Kidney epithelial cell (primary cell): ENCODE data around the gene ANKMY1. TPM values are rescaled to one million over a fixed set of nuclear protein-coding genes. Genes with fewer than 3 reads are reported as not detected.

ENCODE experiments used
- DNase-seq: peaks from one replicate; pipeline ENCODE4 v3.0.0-alpha.2; 2010; ENCODE audit warnings: low read depth
- H3K27me3 ChIP-seq: 2 replicates; pipeline ENCODE4 v1.6.0; 2011; ENCODE audit warnings: low read length; ENCODE audit not compliant: control insufficient read depth, insufficient read depth
- H3K36me3 ChIP-seq: 2 replicates; pipeline ENCODE4 v1.5.1; 2011; ENCODE audit warnings: low read length; ENCODE audit not compliant: control insufficient read depth, insufficient read depth
- H3K4me3 ChIP-seq: 2 replicates; pipeline ENCODE4 v1.5.1; 2011; ENCODE audit warnings: low read depth, mild to moderate bottlenecking, control low read depth, low read length
- CTCF ChIP-seq: IDR thresholded peaks from 2 replicates; pipeline ENCODE4 v1.5.1; 2011; ENCODE audit warnings: mild to moderate bottlenecking, moderate library complexity, low read length, control low read depth, inconsistent platforms; ENCODE audit not compliant: insufficient read depth, poor library complexity, severe bottlenecking
- total RNA-seq: library from RNA; depleted of rRNA; stranded (reverse); fragments of >200 nt; gene quantifications from 2 replicates; pipeline ENCODE4 v1.2.3, GENCODE V29; 2015

Gene ANKMY1
- total RNA-seq, 1 donor from 2014 or later: 7.1 TPM

GRCh38 chr2:240472078-240472790 lies 85.6 kb downstream of the ANKMY1 start:
- no peak for TF ChIP-seq CTCF

GRCh38 chr2:240469740-240470139 lies 88.0 kb downstream of the ANKMY1 start:
- no peak for DNase-seq
- H3K36me3 ChIP-seq: no peaks in the 10 kb centered on the region
- no peak overlapping the region for H3K4me3 ChIP-seq
- H3K27me3 ChIP-seq: no peaks in the 10 kb centered on the region
- no peak for TF ChIP-seq CTCF

More at GRCh38 chr2:240472078-240472790, 85.6 kb downstream of the ANKMY1 start:
- Histone ChIP-seq H3K36me3 (no peaks in the 10 kb centered on the region), H3K4me3 (no peak overlapping the region), H3K27me3 (no peaks in the 10 kb centered on the region)
- DNase-seq: no peak

GRCh38 chr2:240469239-240469636 lies 88.5 kb downstream of the ANKMY1 start:
- no peaks in the 10 kb centered on the region for H3K27me3 ChIP-seq
- TF ChIP-seq CTCF: no peak
- H3K36me3 ChIP-seq: no peaks in the 10 kb centered on the region
- DNase-seq: no peak
- H3K4me3 ChIP-seq: no peak overlapping the region

GRCh38 chr2:240468303-240469238 lies 89.2 kb downstream of the ANKMY1 start:
- Histone ChIP-seq H3K36me3 (no peaks in the 10 kb centered on the region), H3K27me3 (no peaks in the 10 kb centered on the region), H3K4me3 (no peak overlapping the region)
- DNase-seq: no peak
- no peak for TF ChIP-seq CTCF

- Histone ChIP-seq H3K27me3 (no peaks in the 10 kb centered on the region), H3K36me3 (no peaks in the 10 kb centered on the region), H3K4me3 (no peak overlapping the region)
- no peak for DNase-seq
- no peak for TF ChIP-seq CTCF
Observed at GRCh38 chr2:240467659-240468302, 90.0 kb downstream of the ANKMY1 start.
